Measurements from ENCODE around the gene TBC1D24. TPM values are rescaled to one million over a fixed set of nuclear protein-coding genes. Genes with fewer than 3 reads are reported as not detected.

TBC1D24 gene
- total RNA-seq, 1 experiment from 2014 or later = 24.6 TPM

DNA sequence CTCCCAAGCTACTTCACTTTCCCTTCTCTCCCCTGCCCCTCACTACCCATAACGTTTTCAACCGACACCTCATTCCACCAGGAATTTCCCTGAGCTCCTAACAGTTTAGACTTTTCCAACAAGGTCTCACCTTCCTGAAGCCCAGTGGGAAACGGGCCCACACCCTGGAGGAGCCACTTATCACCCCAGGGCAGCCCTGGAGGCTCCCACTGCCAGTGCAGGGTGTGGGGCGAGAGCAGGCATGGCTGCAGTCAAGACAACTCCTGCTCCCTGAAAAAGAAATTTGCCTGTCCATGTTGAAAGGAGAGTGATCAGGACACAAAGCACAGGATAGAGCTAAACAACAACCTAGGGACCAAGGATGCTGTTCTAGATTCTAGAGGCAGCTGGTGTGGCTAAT is 47.4 kb upstream of the TBC1D24 start:
- POLR2A ChIA-PET = no interaction called here
- intact Hi-C loops (cut with micrococcal nuclease) = loop anchor here (5.0 to 10.0 kb wide), 3 partner anchors 35 to 163 kb away; partner anchors contain the start of genes RNPS1 and TEDC2
- peak overlapping the region; percentile 96; the same call in 1 of the 2 replicates for H3K9ac ChIP-seq (ENCODE audit: low read length)
- no peaks in the 10 kb centered on the region for H3K9me3 ChIP-seq (ENCODE audit: control insufficient read depth in 1 of 2, insufficient read depth in 1 of 2, low read depth in 1 of 2, low read length in 2 of 2)
- H3K27ac ChIP-seq (ENCODE audit: low read depth, low read length) = 0 out of 2 replicates have a peak overlapping the region, but pooled peaks have one; percentile 12
- no peaks in the 10 kb centered on the region for H3K27me3 ChIP-seq (ENCODE audit: insufficient read depth, low read length)
- RAD21 ChIA-PET (ENCODE audit: low non-redundant PET in 1 of 2, low total read pairs in 2 of 2, uncharacterized antibody in 2 of 2, unreplicated experiment in 2 of 2) = no interaction called here
- DNase-seq (ENCODE audit: low read depth, low spot score) (no peak), ATAC-seq (no peak)
- H2AFZ ChIP-seq (ENCODE audit: low read depth, low read length, poor library complexity, severe bottlenecking) = no peak overlapping the region
- peak overlapping the region in 1 of 2 experiments; percentile 68; a peak in 1 of 4 replicates for H3K4me3 ChIP-seq (replicated peaks in 1 of 2; ENCODE audit: low read depth in 1 of 2, low read length in 2 of 2)
- H3K4me2 ChIP-seq (ENCODE audit: low read length) = peak overlapping the region; percentile 97
- TF ChIP-seq, protein P1, sequence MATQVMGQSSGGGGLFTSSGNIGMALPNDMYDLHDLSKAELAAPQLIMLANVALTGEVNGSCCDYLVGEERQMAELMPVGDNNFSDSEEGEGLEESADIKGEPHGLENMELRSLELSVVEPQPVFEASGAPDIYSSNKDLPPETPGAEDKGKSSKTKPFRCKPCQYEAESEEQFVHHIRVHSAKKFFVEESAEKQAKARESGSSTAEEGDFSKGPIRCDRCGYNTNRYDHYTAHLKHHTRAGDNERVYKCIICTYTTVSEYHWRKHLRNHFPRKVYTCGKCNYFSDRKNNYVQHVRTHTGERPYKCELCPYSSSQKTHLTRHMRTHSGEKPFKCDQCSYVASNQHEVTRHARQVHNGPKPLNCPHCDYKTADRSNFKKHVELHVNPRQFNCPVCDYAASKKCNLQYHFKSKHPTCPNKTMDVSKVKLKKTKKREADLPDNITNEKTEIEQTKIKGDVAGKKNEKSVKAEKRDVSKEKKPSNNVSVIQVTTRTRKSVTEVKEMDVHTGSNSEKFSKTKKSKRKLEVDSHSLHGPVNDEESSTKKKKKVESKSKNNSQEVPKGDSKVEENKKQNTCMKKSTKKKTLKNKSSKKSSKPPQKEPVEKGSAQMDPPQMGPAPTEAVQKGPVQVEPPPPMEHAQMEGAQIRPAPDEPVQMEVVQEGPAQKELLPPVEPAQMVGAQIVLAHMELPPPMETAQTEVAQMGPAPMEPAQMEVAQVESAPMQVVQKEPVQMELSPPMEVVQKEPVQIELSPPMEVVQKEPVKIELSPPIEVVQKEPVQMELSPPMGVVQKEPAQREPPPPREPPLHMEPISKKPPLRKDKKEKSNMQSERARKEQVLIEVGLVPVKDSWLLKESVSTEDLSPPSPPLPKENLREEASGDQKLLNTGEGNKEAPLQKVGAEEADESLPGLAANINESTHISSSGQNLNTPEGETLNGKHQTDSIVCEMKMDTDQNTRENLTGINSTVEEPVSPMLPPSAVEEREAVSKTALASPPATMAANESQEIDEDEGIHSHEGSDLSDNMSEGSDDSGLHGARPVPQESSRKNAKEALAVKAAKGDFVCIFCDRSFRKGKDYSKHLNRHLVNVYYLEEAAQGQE (IDR thresholded peaks at IDR 0.05; ENCODE audit: low read depth) = no peak
- TF ChIP-seq ZBTB33 (IDR thresholded peaks at IDR 0.05; ENCODE audit: extremely low read depth, insufficient replicate concordance, low read length) (no peak), CEBPB (IDR thresholded peaks at IDR 0.05; ENCODE audit: low read depth) (no peak), SIN3A (IDR thresholded peaks at IDR 0.05; ENCODE audit: low read depth) (no peak), EZH2phosphoT487 (IDR thresholded peaks at IDR 0.05; ENCODE audit: borderline replicate concordance) (no peak), POLR2AphosphoS5 (IDR thresholded peaks at IDR 0.05; ENCODE audit: low read depth, low read length) (no peak), ELF1 (IDR thresholded peaks at IDR 0.05; ENCODE audit: borderline replicate concordance, low read depth) (no peak), TCF7L2 (IDR thresholded peaks at IDR 0.05; ENCODE audit: borderline replicate concordance, extremely low read depth, insufficient read depth, insufficient read length) (no peak), ZFX (IDR thresholded peaks at IDR 0.05) (no peak), YY1 (IDR thresholded peaks at IDR 0.05; ENCODE audit: extremely low read depth, insufficient replicate concordance, low read depth, low read length) (no peak), RAD21 (IDR thresholded peaks at IDR 0.05; ENCODE audit: low read depth) (no peak), CBX3 (IDR thresholded peaks at IDR 0.05; ENCODE audit: low read depth) (no peak), EZH2 (IDR thresholded peaks at IDR 0.05) (no peak)
- TF ChIP-seq, protein P2, sequence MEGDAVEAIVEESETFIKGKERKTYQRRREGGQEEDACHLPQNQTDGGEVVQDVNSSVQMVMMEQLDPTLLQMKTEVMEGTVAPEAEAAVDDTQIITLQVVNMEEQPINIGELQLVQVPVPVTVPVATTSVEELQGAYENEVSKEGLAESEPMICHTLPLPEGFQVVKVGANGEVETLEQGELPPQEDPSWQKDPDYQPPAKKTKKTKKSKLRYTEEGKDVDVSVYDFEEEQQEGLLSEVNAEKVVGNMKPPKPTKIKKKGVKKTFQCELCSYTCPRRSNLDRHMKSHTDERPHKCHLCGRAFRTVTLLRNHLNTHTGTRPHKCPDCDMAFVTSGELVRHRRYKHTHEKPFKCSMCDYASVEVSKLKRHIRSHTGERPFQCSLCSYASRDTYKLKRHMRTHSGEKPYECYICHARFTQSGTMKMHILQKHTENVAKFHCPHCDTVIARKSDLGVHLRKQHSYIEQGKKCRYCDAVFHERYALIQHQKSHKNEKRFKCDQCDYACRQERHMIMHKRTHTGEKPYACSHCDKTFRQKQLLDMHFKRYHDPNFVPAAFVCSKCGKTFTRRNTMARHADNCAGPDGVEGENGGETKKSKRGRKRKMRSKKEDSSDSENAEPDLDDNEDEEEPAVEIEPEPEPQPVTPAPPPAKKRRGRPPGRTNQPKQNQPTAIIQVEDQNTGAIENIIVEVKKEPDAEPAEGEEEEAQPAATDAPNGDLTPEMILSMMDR (IDR thresholded peaks at IDR 0.05 in 2 of 3, conservative IDR thresholded peaks at IDR 0.05 in 1 of 3; ENCODE audit: borderline replicate concordance in 1 of 3, insufficient read depth in 1 of 3, low read depth in 2 of 3, low read length in 2 of 3) = no peak
- H4K20me1 ChIP-seq (ENCODE audit: insufficient read depth) = no peaks in the 10 kb centered on the region
- CTCF ChIA-PET = no interaction called here
- H3K79me2 ChIP-seq (ENCODE audit: insufficient read depth, low read length) = peaks cover 32% of the 10 kb centered on the region
- H3K36me3 ChIP-seq (ENCODE audit: control insufficient read depth in 1 of 2, insufficient read depth in 2 of 2, low read length in 2 of 2) = peaks cover 6 to 21% of the 10 kb centered on the region in 2 experiments; a peak in 3 of 4 replicates
- peaks cover 12 to 43% of the 10 kb centered on the region in 2 experiments; a peak in 3 of 4 replicates for H3K4me1 ChIP-seq (ENCODE audit: control insufficient read depth in 1 of 2, insufficient read depth in 2 of 2, low read length in 2 of 2)
- no peaks in the 10 kb centered on the region for H3K9me2 ChIP-seq (ENCODE audit: insufficient read depth)
- BruUV-seq (replicated peaks) = no TSS peak
